ENCODE results near the gene RCSD1.

GRCh38 chr1:167685844-167686243, 55.8 kb downstream of the RCSD1 start:
- TF ChIP-seq GATA3 (IDR thresholded peaks at IDR 0.05; ENCODE audit: low read depth, low read length) (no peak), GATA2 (IDR thresholded peaks at IDR 0.05; ENCODE audit: low read depth, low read length) (no peak)
